A549 treated with Hydrocortisone at 1 μM for 4 hours (cell line): ENCODE data around the gene PPP1R2C. TPM values are rescaled to one million over a fixed set of nuclear protein-coding genes. Genes with fewer than 3 reads are reported as not detected.

ENCODE experiments used
- total RNA-seq: library from RNA; stranded (reverse); fragments of 200-300 nt; extraction: Qiagen RNA extraction; gene quantifications from 5 replicates; pipeline ENCODE4 v1.2.3, GENCODE V29; 2022

PPP1R2C gene
- total RNA-seq, result not detected in 5 replicates

DNA sequence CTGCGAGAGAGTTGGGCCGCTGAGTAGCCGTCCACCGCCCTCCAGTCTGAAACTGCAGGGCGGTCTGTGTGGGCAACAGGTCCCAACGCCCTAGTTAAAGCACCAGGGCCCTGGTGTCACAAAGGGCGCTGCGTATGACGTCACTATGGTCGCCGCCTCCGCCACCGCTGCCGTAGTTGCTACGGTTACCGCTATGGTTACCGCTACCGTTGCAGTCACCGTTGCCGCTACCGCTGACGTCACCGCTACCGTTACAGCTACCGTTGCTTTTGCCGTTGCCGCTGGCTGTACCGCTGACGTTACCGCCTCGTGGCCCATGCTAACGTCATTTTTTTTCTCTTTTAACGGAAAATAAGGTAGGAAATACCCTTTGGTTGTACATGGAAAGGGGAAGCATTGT lies at the start of gene PPP1R2C:
PPP1R2C (minus strand) TSS at position 68 of the 400 bp plus-strand sequence. CDS start 84 bp downstream, outside the sequence.

